Suprapubic skin (tissue), 4 donors: ENCODE measurements around the gene PMVK. TPM values are rescaled to one million over a fixed set of nuclear protein-coding genes. Genes with fewer than 3 reads are reported as not detected.
A peak's percentile ranks its signal among the peaks of the same experiment; 100 is the strongest.

ENCODE experiments used
- DNase-seq, 2 donors: peaks; one replicate each; pipeline ENCODE4 v3.0.0-alpha.2; 2019; ENCODE audit warnings: low spot score in 2 of 2
- H3K27ac ChIP-seq: fragments of 200-600 bp; sonication (generic); one replicate; pipeline ENCODE4 v1.5.1; 2019
- H3K27me3 ChIP-seq: fragments of 200-600 bp; sonication (generic); one replicate; pipeline ENCODE4 v1.5.1; 2019
- H3K36me3 ChIP-seq: fragments of 200-600 bp; sonication (generic); one replicate; pipeline ENCODE4 v1.5.1; 2019
- H3K4me1 ChIP-seq: fragments of 200-600 bp; sonication (generic); one replicate; pipeline ENCODE4 v1.5.1; 2019
- H3K4me3 ChIP-seq: fragments of 200-600 bp; sonication (generic); one replicate; pipeline ENCODE4 v1.5.1; 2019; ENCODE audit warnings: mild to moderate bottlenecking
- H3K9me3 ChIP-seq: fragments of 200-600 bp; sonication (generic); one replicate; pipeline ENCODE4 v1.5.1; 2019
- CTCF ChIP-seq, 2 donors: fragments of 200-600 bp in 1 of 2; fragments of 450-650 bp in 1 of 2; sonication (generic) in 1 of 2; IDR thresholded peaks; one replicate each; pipeline ENCODE4 v1.5.1; 2016 to 2019; ENCODE audit warnings: antibody characterized with exemption in 2 of 2, mild to moderate bottlenecking in 1 of 2, moderate library complexity in 1 of 2
- EP300 ChIP-seq: sonication (generic); formaldehyde crosslinking; IDR thresholded peaks from one replicate; pipeline ENCODE4 v1.6.1; 2017; ENCODE audit warnings: antibody characterized with exemption
- POLR2A ChIP-seq, 2 donors: fragments of 450-650 bp; IDR thresholded peaks; one replicate each; pipeline ENCODE4 v1.6.1; 2017; ENCODE audit warnings: antibody characterized with exemption in 2 of 2, mild to moderate bottlenecking in 2 of 2, moderate library complexity in 2 of 2
- POLR2AphosphoS5 ChIP-seq, 3 donors: sonication (generic); formaldehyde crosslinking; IDR thresholded peaks; one replicate each; pipeline ENCODE4 v1.6.1; 2017; ENCODE audit warnings: antibody characterized with exemption in 3 of 3
- WGBS: methylation state at CpG from one replicate; pipeline ENCODE4 v1.1.5; 2018; 5-methylcytosine and 5-hydroxymethylcytosine counted together
- total RNA-seq, 4 donors: library from RNA; depleted of rRNA; stranded (reverse); fragments of >200 nt; gene quantifications; one replicate each; pipeline ENCODE4 v1.1.0, GENCODE V29; 2016

The PMVK gene
- total RNA-seq, 4 donors from 2014 or later: 19.3 to 38.0 (median 28.8) TPM

- peaks cover 79% of the 10 kb centered on the region for H3K4me1 ChIP-seq
These were observed 2.3 kb upstream of the PMVK start for GRCh38 chr1:154938604-154939399.

GRCh38 chr1:154937988-154938386 lies 1.5 kb upstream of the PMVK start:
- Histone ChIP-seq H3K9me3 (no peaks in the 10 kb centered on the region), H3K27me3 (no peaks in the 10 kb centered on the region), H3K36me3 (no peaks in the 10 kb centered on the region), H3K27ac (peak overlapping the region; percentile 94), H3K4me3 (peak overlapping the region; percentile 77), H3K4me1 (peaks cover 71% of the 10 kb centered on the region)
- no peak for DNase-seq
- WGBS: 60% methylated on average over 8 of the region's 8 CpGs
- TF ChIP-seq POLR2AphosphoS5 (IDR thresholded peaks at IDR 0.05): no peak
- no peak for TF ChIP-seq EP300
- TF ChIP-seq POLR2A (IDR thresholded peaks at IDR 0.05): no peak
- no peak for TF ChIP-seq CTCF (IDR thresholded peaks at IDR 0.05)

More at GRCh38 chr1:154938604-154939399, 2.3 kb upstream of the PMVK start:
- H3K27ac ChIP-seq: peak overlapping the region; percentile 94
- 83% methylated on average over 7 of the region's 7 CpGs for WGBS
- H3K36me3 ChIP-seq: no peaks in the 10 kb centered on the region
- H3K9me3 ChIP-seq: no peaks in the 10 kb centered on the region
- no peak overlapping the region for H3K4me3 ChIP-seq
- no peak for TF ChIP-seq EP300
- no peak for TF ChIP-seq POLR2A (IDR thresholded peaks at IDR 0.05)
- no peak for TF ChIP-seq CTCF (IDR thresholded peaks at IDR 0.05)
- no peak for TF ChIP-seq POLR2AphosphoS5 (IDR thresholded peaks at IDR 0.05)
- no peaks in the 10 kb centered on the region for H3K27me3 ChIP-seq
- no peak for DNase-seq

- Histone ChIP-seq H3K27me3 (no peaks in the 10 kb centered on the region), H3K36me3 (no peaks in the 10 kb centered on the region), H3K9me3 (no peaks in the 10 kb centered on the region), H3K4me3 (peak overlapping the region; percentile 77), H3K27ac (peak overlapping the region; percentile 94), H3K4me1 (peaks cover 67% of the 10 kb centered on the region)
- under 1% methylated on average over 26 of the region's 36 CpGs for WGBS
- TF ChIP-seq POLR2AphosphoS5 (IDR thresholded peaks at IDR 0.05) (peak in 2 of 3 donors; percentile 20 to 67), EP300 (no peak), POLR2A (IDR thresholded peaks at IDR 0.05) (peak; percentile 22 to 62), CTCF (IDR thresholded peaks at IDR 0.05) (peak in 1 of 2 donors; percentile 22)
- peak; percentile 95 to 97 for DNase-seq
These were observed 817 bp upstream of the PMVK start for GRCh38 chr1:154937085-154937987.

- 27% methylated on average over 27 of the region's 27 CpGs for WGBS
- Histone ChIP-seq H3K4me3 (peak overlapping the region; percentile 77), H3K27me3 (no peaks in the 10 kb centered on the region), H3K27ac (peak overlapping the region; percentile 94), H3K9me3 (no peaks in the 10 kb centered on the region), H3K36me3 (peaks cover 11% of the 10 kb centered on the region), H3K4me1 (peaks cover 59% of the 10 kb centered on the region)
- DNase-seq: no peak
- peak; percentile 39 for TF ChIP-seq EP300
- no peak for TF ChIP-seq POLR2AphosphoS5 (IDR thresholded peaks at IDR 0.05)
- no peak for TF ChIP-seq CTCF (IDR thresholded peaks at IDR 0.05)
- no peak for TF ChIP-seq POLR2A (IDR thresholded peaks at IDR 0.05)
These were observed 567 bp downstream of the PMVK start for GRCh38 chr1:154935749-154936554.
